SK-N-SH treated with all-trans-retinoic acid at 6 μM for 48 hours (cell line): Measurements from ENCODE around the gene RGS4.

ENCODE experiments used
- ATAC-seq: fragments of 200-7000 bp; cut with Tn5 transposase; 3 replicates; pipeline ENCODE4 v1.9.1; 2020; ENCODE audit warnings: mild to moderate bottlenecking, moderate library complexity
- ARNTL ChIP-seq: fragments of 450-650 bp; formaldehyde crosslinking; IDR thresholded peaks from 2 replicates; pipeline ENCODE4 v1.5.0; 2020; ENCODE audit warnings: low read depth, mild to moderate bottlenecking, moderate library complexity, borderline replicate concordance
- BACH2 ChIP-seq: fragments of 250-450 bp; sonication (Bioruptor Pico); IDR thresholded peaks from 2 replicates; pipeline ENCODE4 v1.9.0; 2021; ENCODE audit warnings: mild to moderate bottlenecking, borderline replicate concordance
- CREB5 ChIP-seq: fragments of 250-450 bp; sonication (Bioruptor Pico); IDR thresholded peaks from 2 replicates; pipeline ENCODE4 v1.5.1; 2020; ENCODE audit warnings: low read depth, mild to moderate bottlenecking, moderate library complexity
- CSDC2 ChIP-seq: fragments of 250-450 bp; sonication (Bioruptor Pico); IDR thresholded peaks from 2 replicates; pipeline ENCODE4 v1.5.0; 2020; ENCODE audit warnings: mild to moderate bottlenecking, moderate library complexity
- ESRRG ChIP-seq: fragments of 250-450 bp; sonication (Bioruptor Pico); IDR thresholded peaks from 2 replicates; pipeline ENCODE4 v1.6.1; 2021; ENCODE audit warnings: mild to moderate bottlenecking
- GLIS3 ChIP-seq: fragments of 250-450 bp; sonication (Bioruptor Pico); IDR thresholded peaks from 2 replicates; pipeline ENCODE4 v1.5.0; 2020; ENCODE audit warnings: mild to moderate bottlenecking, moderate library complexity
- ISL1 ChIP-seq: fragments of 250-450 bp; sonication (Bioruptor Pico); IDR thresholded peaks from 2 replicates; pipeline ENCODE4 v2.1.2; 2022; ENCODE audit warnings: mild to moderate bottlenecking, moderate library complexity
- POU6F1 ChIP-seq: fragments of 250-450 bp; sonication (Bioruptor Pico); IDR thresholded peaks from 2 replicates; pipeline ENCODE4 v1.8.0; 2021; ENCODE audit warnings: low read depth, mild to moderate bottlenecking, moderate library complexity, borderline replicate concordance
- PPARA ChIP-seq: fragments of 250-450 bp; sonication (Bioruptor Pico); IDR thresholded peaks from 2 replicates; pipeline ENCODE4 v1.5.0; 2020; ENCODE audit warnings: mild to moderate bottlenecking, borderline replicate concordance
- RARB ChIP-seq: fragments of 250-450 bp; sonication (Bioruptor Pico); IDR thresholded peaks from 2 replicates; pipeline ENCODE4 v1.8.0; 2021; ENCODE audit warnings: mild to moderate bottlenecking, moderate library complexity
- SNAI2 ChIP-seq: fragments of 250-450 bp; sonication (Bioruptor Pico); IDR thresholded peaks from 2 replicates; pipeline ENCODE4 v1.5.0; 2020; ENCODE audit warnings: mild to moderate bottlenecking, moderate library complexity
- TOX ChIP-seq: fragments of 250-450 bp; sonication (Bioruptor Pico); IDR thresholded peaks from 2 replicates; pipeline ENCODE4 v1.8.0; 2021; ENCODE audit warnings: mild to moderate bottlenecking, moderate library complexity, borderline replicate concordance
- ZFP3 ChIP-seq: fragments of 250-450 bp; sonication (Bioruptor Pico); IDR thresholded peaks from 2 replicates; pipeline ENCODE4 v1.5.0; 2020; ENCODE audit warnings: mild to moderate bottlenecking, moderate library complexity
- ZFP30 ChIP-seq: fragments of 450-650 bp; formaldehyde crosslinking; IDR thresholded peaks from 2 replicates; pipeline ENCODE4 v1.5.0; 2022; ENCODE audit warnings: mild to moderate bottlenecking, moderate library complexity
- ZNF565 ChIP-seq: fragments of 450-650 bp; formaldehyde crosslinking; conservative IDR thresholded peaks from 2 replicates; pipeline ENCODE4 v1.5.0; 2020; ENCODE audit warnings: low read depth, mild to moderate bottlenecking, moderate library complexity
- ZNF70 ChIP-seq: fragments of 450-650 bp; formaldehyde crosslinking; IDR thresholded peaks from 2 replicates; pipeline ENCODE4 v1.5.0; 2020; ENCODE audit warnings: mild to moderate bottlenecking, moderate library complexity
- ZNF8 ChIP-seq: fragments of 450-650 bp; formaldehyde crosslinking; IDR thresholded peaks from 2 replicates; pipeline ENCODE4 v1.5.0; 2020; ENCODE audit warnings: mild to moderate bottlenecking, moderate library complexity
- TF ChIP-seq, protein P1 (sequence below): fragments of 250-450 bp; sonication (Bioruptor Pico); IDR thresholded peaks from 2 replicates; pipeline ENCODE4 v1.5.0; 2020; ENCODE audit warnings: mild to moderate bottlenecking, moderate library complexity
- TF ChIP-seq, protein P2 (sequence below): fragments of 250-450 bp; sonication (Bioruptor Pico); IDR thresholded peaks from 2 replicates; pipeline ENCODE4 v1.8.0; 2020; ENCODE audit warnings: mild to moderate bottlenecking, moderate library complexity, borderline replicate concordance
- TF ChIP-seq, protein P3 (sequence below): fragments of 250-450 bp; sonication (Bioruptor Pico); IDR thresholded peaks from 2 replicates; pipeline ENCODE4 v1.5.1; 2021; ENCODE audit warnings: mild to moderate bottlenecking, moderate library complexity

The RGS4 gene

GRCh38 chr1:163094182-163094581 is 25.0 kb downstream of the RGS4 start:
- ATAC-seq, result no peak

GRCh38 chr1:163094589-163094988 is 25.4 kb downstream of the RGS4 start:
- no peak for ATAC-seq
- TF ChIP-seq, protein P1, sequence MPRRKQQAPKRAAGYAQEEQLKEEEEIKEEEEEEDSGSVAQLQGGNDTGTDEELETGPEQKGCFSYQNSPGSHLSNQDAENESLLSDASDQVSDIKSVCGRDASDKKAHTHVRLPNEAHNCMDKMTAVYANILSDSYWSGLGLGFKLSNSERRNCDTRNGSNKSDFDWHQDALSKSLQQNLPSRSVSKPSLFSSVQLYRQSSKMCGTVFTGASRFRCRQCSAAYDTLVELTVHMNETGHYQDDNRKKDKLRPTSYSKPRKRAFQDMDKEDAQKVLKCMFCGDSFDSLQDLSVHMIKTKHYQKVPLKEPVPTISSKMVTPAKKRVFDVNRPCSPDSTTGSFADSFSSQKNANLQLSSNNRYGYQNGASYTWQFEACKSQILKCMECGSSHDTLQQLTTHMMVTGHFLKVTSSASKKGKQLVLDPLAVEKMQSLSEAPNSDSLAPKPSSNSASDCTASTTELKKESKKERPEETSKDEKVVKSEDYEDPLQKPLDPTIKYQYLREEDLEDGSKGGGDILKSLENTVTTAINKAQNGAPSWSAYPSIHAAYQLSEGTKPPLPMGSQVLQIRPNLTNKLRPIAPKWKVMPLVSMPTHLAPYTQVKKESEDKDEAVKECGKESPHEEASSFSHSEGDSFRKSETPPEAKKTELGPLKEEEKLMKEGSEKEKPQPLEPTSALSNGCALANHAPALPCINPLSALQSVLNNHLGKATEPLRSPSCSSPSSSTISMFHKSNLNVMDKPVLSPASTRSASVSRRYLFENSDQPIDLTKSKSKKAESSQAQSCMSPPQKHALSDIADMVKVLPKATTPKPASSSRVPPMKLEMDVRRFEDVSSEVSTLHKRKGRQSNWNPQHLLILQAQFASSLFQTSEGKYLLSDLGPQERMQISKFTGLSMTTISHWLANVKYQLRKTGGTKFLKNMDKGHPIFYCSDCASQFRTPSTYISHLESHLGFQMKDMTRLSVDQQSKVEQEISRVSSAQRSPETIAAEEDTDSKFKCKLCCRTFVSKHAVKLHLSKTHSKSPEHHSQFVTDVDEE (CRISPR knock-in tag), result no peak
- TF ChIP-seq TOX (no peak), ARNTL (no peak), BACH2 (no peak), CREB5 (CRISPR knock-in tag) (no peak), PPARA (CRISPR knock-in tag) (no peak), SNAI2 (CRISPR knock-in tag) (no peak), ZFP3 (CRISPR knock-in tag) (no peak)

More at GRCh38 chr1:163094182-163094581, 25.0 kb downstream of the RGS4 start:
- TF ChIP-seq ZNF565 (CRISPR knock-in tag), result no peak
- no peak for TF ChIP-seq ZNF8 (CRISPR knock-in tag)
- TF ChIP-seq ZFP3 (CRISPR knock-in tag), result no peak
- TF ChIP-seq POU6F1, result no peak
- TF ChIP-seq RARB (CRISPR knock-in tag), result no peak
- TF ChIP-seq, protein P2, sequence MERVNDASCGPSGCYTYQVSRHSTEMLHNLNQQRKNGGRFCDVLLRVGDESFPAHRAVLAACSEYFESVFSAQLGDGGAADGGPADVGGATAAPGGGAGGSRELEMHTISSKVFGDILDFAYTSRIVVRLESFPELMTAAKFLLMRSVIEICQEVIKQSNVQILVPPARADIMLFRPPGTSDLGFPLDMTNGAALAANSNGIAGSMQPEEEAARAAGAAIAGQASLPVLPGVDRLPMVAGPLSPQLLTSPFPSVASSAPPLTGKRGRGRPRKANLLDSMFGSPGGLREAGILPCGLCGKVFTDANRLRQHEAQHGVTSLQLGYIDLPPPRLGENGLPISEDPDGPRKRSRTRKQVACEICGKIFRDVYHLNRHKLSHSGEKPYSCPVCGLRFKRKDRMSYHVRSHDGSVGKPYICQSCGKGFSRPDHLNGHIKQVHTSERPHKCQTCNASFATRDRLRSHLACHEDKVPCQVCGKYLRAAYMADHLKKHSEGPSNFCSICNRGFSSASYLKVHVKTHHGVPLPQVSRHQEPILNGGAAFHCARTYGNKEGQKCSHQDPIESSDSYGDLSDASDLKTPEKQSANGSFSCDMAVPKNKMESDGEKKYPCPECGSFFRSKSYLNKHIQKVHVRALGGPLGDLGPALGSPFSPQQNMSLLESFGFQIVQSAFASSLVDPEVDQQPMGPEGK (CRISPR knock-in tag), result no peak
- TF ChIP-seq, protein P1 (CRISPR knock-in tag), result no peak
- no peak for TF ChIP-seq ZNF70 (CRISPR knock-in tag)
- no peak for TF ChIP-seq CSDC2 (CRISPR knock-in tag)
- no peak for TF ChIP-seq GLIS3 (CRISPR knock-in tag)
- no peak for TF ChIP-seq ZFP30 (CRISPR knock-in tag)
- TF ChIP-seq ARNTL, result no peak
- no peak for TF ChIP-seq CREB5 (CRISPR knock-in tag)
- no peak for TF ChIP-seq ISL1 (CRISPR knock-in tag)
- TF ChIP-seq, protein P3, sequence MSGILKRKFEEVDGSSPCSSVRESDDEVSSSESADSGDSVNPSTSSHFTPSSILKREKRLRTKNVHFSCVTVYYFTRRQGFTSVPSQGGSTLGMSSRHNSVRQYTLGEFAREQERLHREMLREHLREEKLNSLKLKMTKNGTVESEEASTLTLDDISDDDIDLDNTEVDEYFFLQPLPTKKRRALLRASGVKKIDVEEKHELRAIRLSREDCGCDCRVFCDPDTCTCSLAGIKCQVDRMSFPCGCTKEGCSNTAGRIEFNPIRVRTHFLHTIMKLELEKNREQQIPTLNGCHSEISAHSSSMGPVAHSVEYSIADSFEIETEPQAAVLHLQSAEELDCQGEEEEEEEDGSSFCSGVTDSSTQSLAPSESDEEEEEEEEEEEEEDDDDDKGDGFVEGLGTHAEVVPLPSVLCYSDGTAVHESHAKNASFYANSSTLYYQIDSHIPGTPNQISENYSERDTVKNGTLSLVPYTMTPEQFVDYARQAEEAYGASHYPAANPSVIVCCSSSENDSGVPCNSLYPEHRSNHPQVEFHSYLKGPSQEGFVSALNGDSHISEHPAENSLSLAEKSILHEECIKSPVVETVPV (CRISPR knock-in tag), result no peak
- no peak for TF ChIP-seq ESRRG
- TF ChIP-seq SNAI2 (CRISPR knock-in tag), result no peak
